ENCODE measurements around the gene PSMG3.
"Not testable (repeated sequence)": the region's sequence is repeated elsewhere in the genome, so short reads cannot be mapped to it uniquely, and the experiment has no call there.

Gene PSMG3

DNA sequence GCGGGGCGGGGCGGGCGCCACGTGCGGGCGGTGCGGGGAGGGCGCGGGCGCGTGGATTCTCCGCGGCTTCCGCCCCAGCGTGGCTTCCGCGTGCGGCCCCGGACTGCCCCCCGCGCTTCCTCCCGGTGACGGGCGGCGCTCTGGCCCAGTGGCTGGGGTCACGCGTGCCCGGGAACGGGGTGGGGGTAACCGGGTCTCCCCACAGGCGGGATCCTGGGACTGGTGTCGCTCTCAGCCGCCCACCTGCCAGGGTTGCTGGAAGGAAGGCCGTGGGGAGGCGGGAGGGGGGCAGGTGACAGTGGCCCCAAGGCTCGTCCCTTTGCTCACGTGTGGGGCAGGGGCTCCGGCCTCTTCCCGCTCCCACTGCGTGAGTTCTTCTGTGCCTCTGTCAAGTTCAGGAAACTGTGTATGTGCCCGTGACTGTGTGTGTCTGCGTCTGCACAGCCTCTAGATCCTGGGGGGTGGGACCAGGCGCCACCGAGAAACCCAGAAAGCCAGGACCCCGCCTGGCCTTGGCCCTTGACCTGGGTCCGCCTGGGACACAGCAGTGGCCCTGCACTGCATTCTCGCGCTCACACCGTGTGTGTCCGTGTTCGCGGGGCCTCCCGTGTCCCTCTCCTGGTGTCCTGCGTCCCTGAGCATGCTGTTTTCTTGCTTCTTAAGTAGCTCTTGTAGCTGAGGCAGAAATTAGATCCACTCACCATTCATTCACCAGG is 38.4 kb downstream of the PSMG3 start:
- no peak for DNase-seq

DNA sequence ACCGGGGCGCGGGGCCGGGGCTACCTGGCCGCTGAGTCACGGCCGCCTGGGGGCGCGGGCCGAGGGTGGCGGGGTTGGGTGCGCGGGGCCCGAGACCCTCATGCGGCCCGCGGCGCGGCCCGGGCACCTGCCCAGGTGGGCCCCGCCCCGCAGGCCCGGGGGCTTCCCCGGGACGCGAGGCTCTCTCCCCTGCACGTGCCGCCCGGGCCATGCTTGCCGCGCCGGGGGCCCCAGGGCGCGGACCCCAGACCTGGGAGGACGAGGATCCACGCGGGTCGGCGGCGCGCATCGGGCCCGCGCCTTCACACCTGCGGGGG is 38.9 kb downstream of the PSMG3 start:
- no peak for DNase-seq

DNA sequence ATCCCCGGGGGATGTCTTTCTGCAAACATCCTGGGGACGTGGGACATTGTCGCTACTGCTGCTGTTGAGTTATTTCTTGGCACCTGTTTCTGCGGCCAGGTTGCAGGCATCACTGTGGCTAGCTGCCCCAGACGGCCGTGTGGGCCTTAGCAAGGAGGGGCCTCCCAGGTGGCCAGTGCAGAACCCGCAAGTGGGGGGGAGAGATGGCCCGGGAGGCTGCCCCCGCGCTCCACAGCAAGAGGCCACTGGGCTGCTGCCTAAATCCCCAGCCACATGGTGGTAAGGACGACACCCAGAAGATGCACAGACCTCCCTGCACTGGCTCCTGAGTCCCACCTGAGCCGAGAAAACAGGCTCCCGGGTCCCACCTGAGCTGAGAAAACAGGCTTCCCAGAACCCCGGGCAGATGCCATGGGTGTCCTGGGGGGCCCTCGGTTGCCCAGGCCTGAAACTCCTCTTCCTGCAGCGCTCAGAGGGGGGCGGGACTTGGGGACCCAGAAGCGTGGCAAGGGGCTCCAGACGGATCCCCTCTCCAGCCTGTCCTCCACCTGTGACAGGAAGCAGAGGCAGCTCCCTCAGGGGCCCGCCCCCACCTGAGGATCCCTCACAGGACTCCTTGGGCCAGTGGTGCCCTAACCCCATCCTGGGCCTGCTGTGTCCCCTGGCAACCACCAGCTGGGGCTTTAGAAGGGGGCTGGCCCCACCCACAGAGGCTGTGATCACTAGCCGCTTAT is 40.3 kb downstream of the PSMG3 start:
- no peak for DNase-seq

DNA sequence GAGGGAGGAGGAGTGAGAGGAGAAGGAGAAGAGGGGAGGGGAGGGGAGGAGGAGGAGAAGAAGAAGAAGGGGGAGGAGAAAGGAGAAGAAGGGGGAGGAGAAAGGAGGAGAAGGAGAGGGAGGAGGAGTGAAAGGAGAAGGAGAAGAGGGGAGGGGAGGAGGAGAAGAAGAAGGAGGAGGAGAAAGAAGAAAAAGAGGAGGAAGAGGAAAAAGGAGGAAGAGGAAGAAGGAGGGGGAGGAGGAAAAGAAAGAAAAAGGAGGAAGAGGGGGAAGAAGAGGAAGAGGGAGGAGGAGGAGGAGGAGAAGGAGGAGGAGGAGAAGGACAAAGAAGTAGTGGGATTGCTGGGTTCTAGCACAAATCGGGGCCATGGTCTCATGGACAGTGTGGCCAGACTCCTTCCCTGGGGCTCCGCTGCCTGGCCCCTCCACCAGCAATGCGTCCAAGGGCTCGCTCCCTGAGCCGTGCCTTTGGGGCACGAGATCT is 43.5 kb downstream of the PSMG3 start:
- DNase-seq, result no peak

DNA sequence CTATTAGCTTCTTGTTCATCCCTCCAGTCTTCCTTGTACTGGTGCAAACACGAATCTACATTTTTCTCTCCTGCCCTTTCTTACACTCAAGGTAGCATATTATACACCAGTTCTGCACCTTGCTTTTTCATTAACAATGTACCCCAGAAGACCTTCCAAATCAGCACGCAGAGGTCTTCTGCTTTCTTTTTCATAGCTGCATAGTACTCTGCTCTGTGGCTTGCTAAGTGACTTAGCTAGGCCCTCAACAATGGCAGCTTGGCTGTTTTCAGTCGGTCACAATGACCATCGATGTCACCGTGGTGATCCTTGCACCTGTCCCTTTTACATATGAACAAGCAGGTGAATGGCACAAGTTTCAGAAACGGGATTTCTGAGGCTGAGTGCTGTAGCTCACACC is 44.4 kb downstream of the PSMG3 start:
- no peak for DNase-seq

DNA sequence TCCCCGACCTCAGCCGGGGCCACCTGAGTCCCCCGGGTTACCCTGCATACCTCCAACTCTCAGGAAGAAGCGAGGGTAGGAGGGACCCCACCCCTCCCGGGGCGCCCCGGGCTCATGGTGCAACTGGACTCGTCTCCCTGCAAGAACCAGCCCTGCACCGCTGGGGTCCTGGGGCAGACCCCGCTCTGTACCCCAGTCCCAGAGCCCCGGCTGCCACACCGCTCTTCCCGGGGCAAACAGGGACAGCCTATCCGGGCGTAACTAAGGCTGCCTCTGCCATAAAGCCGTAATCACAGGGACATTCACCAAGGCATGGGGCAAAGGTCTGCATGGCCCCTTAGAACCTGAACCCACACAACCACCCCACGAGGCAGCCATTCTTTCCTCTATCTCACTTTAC is 46.0 kb downstream of the PSMG3 start:
- no peak for DNase-seq

DNA sequence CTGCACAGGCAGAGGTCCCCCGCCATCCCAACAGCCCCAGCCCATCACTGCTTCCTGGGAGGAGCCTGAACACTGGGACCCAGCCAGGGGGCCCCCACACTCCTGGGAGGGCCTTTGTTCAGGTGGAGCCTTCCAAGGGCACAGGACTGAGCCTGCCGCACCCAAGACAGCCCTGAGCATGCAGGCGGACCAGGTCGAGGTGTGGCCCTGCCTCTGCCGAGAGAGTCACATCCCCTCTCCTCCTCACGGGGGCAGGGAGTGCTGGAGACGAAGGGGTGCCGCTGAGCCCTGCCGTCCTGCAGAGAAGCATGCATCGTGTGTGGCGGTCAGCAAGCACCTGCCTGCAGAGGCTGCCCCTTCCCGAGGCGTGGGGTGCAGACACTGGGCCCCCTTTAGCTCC is 46.6 kb downstream of the PSMG3 start:
- DNase-seq, result no peak

DNA sequence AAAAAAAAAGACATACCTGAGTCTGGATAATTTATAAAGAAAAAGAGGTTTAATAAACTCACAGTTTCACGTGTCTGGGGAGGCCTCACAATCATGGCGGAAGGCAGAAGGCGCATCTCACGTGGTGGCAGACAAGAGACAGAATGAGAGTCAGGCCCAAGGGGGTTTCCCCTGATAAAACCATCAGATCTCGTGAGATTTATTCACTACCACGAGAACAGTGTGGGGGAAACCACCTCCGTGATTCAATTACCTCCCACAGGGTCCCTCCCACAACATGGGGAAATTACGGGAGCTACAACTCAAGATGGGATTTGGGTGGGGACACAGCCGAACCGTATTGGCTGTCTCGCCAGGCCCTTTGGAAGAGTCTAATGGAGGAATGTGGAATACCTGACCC is 48.4 kb downstream of the PSMG3 start:
- DNase-seq, result no peak

DNA sequence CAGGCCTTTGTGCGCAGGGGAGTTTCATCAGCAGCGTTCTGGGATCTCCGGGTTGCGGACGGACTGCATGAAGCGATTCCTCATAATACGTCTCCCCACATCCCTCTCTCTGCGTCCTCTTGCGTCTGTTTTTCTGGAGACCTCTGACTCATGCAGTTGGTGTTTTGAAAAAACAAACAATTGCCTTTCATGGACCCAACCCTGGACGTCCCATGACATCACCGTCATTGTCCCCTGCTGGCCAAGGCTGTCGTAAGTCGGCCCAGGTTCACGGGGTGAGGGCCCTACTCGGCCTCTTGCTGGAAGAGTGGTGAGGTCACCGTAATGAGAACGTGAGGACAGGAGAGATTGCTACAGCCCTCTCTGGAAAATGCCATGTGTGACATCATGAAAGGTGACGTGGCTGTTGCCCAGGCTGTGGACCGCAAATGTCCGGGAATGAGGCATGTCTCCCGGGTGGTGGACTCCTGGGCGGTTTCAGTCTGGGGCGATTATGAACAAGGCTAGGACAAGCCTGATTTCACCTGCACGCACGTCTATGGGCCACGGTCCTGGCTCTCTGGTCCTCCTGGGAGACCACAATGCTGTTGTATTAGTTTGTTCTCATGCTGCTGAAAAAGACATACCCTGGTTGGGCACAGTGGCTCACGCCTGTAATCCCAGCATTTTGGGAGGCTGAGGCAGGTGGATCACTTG is 49.1 kb downstream of the PSMG3 start:
- DNase-seq, result no peak

DNA sequence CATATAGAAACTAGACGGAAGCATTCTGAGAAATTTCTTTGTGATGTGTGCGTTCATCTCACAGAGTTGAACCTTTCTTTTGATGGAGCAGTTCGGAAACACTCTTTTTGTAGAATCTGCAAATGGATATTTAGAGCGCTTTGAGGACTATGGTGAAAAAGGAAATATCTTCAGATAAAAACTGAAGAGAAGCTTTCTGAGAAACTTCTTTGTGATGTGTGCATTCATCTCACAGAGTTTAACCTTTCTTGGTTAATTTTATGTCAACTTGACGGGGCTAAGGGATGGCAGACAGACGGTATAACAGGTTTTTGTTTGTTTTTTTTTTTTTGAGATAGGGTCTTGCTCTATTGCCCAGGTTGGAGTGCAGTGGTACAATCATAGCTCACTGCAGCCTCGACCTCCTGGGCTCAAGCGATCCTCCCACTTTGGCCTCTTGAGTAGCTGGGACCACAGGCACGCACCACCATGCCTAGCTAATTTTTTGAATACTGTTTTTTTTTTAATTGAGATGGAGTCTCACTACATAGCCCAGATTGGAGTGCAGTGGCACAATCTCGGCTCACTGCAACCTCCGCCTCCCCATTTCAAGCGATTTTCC is 50.4 kb downstream of the PSMG3 start:
- not testable (repeated sequence) for DNase-seq

All from amniotic stem cell (primary cell).